ENCODE data around the gene CES4A.
"Not testable (repeated sequence)": the region's sequence is repeated elsewhere in the genome, so short reads cannot be mapped to it uniquely, and the experiment has no call there.

The CES4A gene

GRCh38 chr16:66988197-66988788 is at the start of gene CES4A:
Gene CES4A (plus strand): TSS chr16:66988589. CDS start chr16:66988773, 184 bp downstream.
- DNase-seq (ENCODE audit: low spot score), result no peak

- DNase-seq (ENCODE audit: low spot score), result no peak
Measured at GRCh38 chr16:66939366-66939765, 49.0 kb upstream of the CES4A start.

- DNase-seq (ENCODE audit: low spot score), result no peak
Measured at GRCh38 chr16:66940236-66940635, 48.2 kb upstream of the CES4A start.

GRCh38 chr16:66942981-66943380 is 45.4 kb upstream of the CES4A start:
- no peak for DNase-seq (ENCODE audit: low spot score)

- DNase-seq (ENCODE audit: low spot score), result no peak
Measured at GRCh38 chr16:66943426-66944053, 44.8 kb upstream of the CES4A start.

- no peak for DNase-seq (ENCODE audit: low spot score)
Measured at GRCh38 chr16:66944054-66944441, 44.3 kb upstream of the CES4A start.

GRCh38 chr16:66944971-66945370 is 43.4 kb upstream of the CES4A start:
- DNase-seq (ENCODE audit: low spot score), result not testable (repeated sequence)

- no peak for DNase-seq (ENCODE audit: low spot score)
Measured at GRCh38 chr16:66945939-66946338, 42.5 kb upstream of the CES4A start.

- no peak for DNase-seq (ENCODE audit: low spot score)
Measured at GRCh38 chr16:66946541-66946940, 41.8 kb upstream of the CES4A start.

GRCh38 chr16:66946974-66947301 is 41.5 kb upstream of the CES4A start:
- DNase-seq (ENCODE audit: low spot score), result no peak

- DNase-seq (ENCODE audit: low spot score), result peak; percentile 84
Measured at GRCh38 chr16:66947302-66948065, 40.9 kb upstream of the CES4A start.

GRCh38 chr16:66948134-66948836 is 40.1 kb upstream of the CES4A start:
- DNase-seq (ENCODE audit: low spot score), result no peak

GRCh38 chr16:66948837-66949225 is 39.6 kb upstream of the CES4A start:
- DNase-seq (ENCODE audit: low spot score), result no peak

GRCh38 chr16:66949472-66949871 is 38.9 kb upstream of the CES4A start:
- DNase-seq (ENCODE audit: low spot score), result no peak

GRCh38 chr16:66950437-66950836 is 38.0 kb upstream of the CES4A start:
- no peak for DNase-seq (ENCODE audit: low spot score)

GRCh38 chr16:66950971-66951790 is 37.2 kb upstream of the CES4A start:
- no peak for DNase-seq (ENCODE audit: low spot score)

- DNase-seq (ENCODE audit: low spot score), result no peak
Measured at GRCh38 chr16:66952430-66953110, 35.8 kb upstream of the CES4A start.

- DNase-seq (ENCODE audit: low spot score), result no peak
Measured at GRCh38 chr16:66953462-66954096, 34.8 kb upstream of the CES4A start.

- peak; percentile 65 for DNase-seq (ENCODE audit: low spot score)
Measured at GRCh38 chr16:66954097-66954659, 34.2 kb upstream of the CES4A start.

GRCh38 chr16:66955363-66956153 is 32.8 kb upstream of the CES4A start:
- DNase-seq (ENCODE audit: low spot score), result not testable (repeated sequence)
